DLD1 (cell line): ENCODE measurements around the gene KLK15.
"Not testable (repeated sequence)": the region's sequence is repeated elsewhere in the genome, so short reads cannot be mapped to it uniquely, and the experiment has no call there.

Source experiments
- in situ Hi-C: cut with HindIII; loops from 2 replicates; pipeline ENCODE4 v1.10.0; 2017; ENCODE audit warnings: low sequenced_read_pairs

Gene KLK15

GRCh38 chr19:50797781-50798658 is 35.4 kb downstream of the KLK15 start:
- in situ Hi-C loops = no loop called here

- in situ Hi-C loops = no loop called here
These were observed 36.0 kb downstream of the KLK15 start for GRCh38 chr19:50797429-50797780.

GRCh38 chr19:50796634-50797428 is 36.5 kb downstream of the KLK15 start:
- in situ Hi-C loops = no loop called here

- in situ Hi-C loops = no loop called here
These were observed 37.2 kb downstream of the KLK15 start for GRCh38 chr19:50796128-50796633.

- in situ Hi-C loops = no loop called here
These were observed 37.7 kb downstream of the KLK15 start for GRCh38 chr19:50795664-50796073.

GRCh38 chr19:50794876-50795663 is 38.3 kb downstream of the KLK15 start:
- in situ Hi-C loops = no loop called here

GRCh38 chr19:50794074-50794875 is 39.1 kb downstream of the KLK15 start:
- in situ Hi-C loops = no loop called here

- in situ Hi-C loops = no loop called here
These were observed 39.8 kb downstream of the KLK15 start for GRCh38 chr19:50793558-50794065.

GRCh38 chr19:50792272-50793250 is 40.8 kb downstream of the KLK15 start:
- in situ Hi-C loops = no loop called here

- in situ Hi-C loops = no loop called here
These were observed 41.6 kb downstream of the KLK15 start for GRCh38 chr19:50791594-50792271.

GRCh38 chr19:50790922-50791467 is 42.4 kb downstream of the KLK15 start:
- in situ Hi-C loops = no loop called here

- in situ Hi-C loops = no loop called here
These were observed 43.0 kb downstream of the KLK15 start, which contains the start of gene ACP4 for GRCh38 chr19:50790396-50790795. TSS of gene ACP4 (plus strand) at chr19:50790415. CDS start at chr19:50790415, 0 bp downstream.

- in situ Hi-C loops = no loop called here
These were observed 48.0 kb downstream of the KLK15 start for GRCh38 chr19:50785329-50785728.

GRCh38 chr19:50784710-50785109 is 48.7 kb downstream of the KLK15 start:
- in situ Hi-C loops = no loop called here

GRCh38 chr19:50783848-50784152 is 49.6 kb downstream of the KLK15 start:
- in situ Hi-C loops = not testable (repeated sequence)

- in situ Hi-C loops = no loop called here
These were observed 52.5 kb downstream of the KLK15 start for GRCh38 chr19:50780753-50781435.
